CD14-positive monocyte (primary cell): ENCODE measurements around the gene TGFBR3. TPM values are rescaled to one million over a fixed set of nuclear protein-coding genes. Genes with fewer than 3 reads are reported as not detected.

Experiments
- DNase-seq, 3 donors: peaks; one replicate each; pipeline ENCODE4 v3.0.0-alpha.2; 2011 to 2022
- H2AFZ ChIP-seq: 2 replicates; pipeline ENCODE4 v1.6.0; 2012; ENCODE audit warnings: mild to moderate bottlenecking, low read depth, low read length, inconsistent platforms; ENCODE audit not compliant: insufficient read depth, poor library complexity, severe bottlenecking
- H3K27ac ChIP-seq, 2 donors: 1 replicate in 1 of 2; 2 replicates in 1 of 2; pipeline ENCODE4 v1.5.1; 2012 to 2013; ENCODE audit warnings: low read length in 2 of 2, control low read depth in 1 of 2, inconsistent platforms in 1 of 2, low read depth in 1 of 2, mild to moderate bottlenecking in 1 of 2
- H3K27me3 ChIP-seq, 2 donors: one replicate each; pipeline versions ENCODE4 v1.6.0 to v1.6.1; 2011 to 2013; ENCODE audit warnings: low read length in 2 of 2; ENCODE audit not compliant: control insufficient read depth in 2 of 2, insufficient read depth in 2 of 2
- H3K36me3 ChIP-seq, 2 donors: replicated peaks in 1 of 2; 1 replicate in 1 of 2; 2 replicates in 1 of 2; pipeline versions ENCODE4 v1.5.1 to v1.6.1; 2012 to 2013; ENCODE audit warnings: low read length in 2 of 2, control low read depth in 1 of 2, inconsistent platforms in 1 of 2, mild to moderate bottlenecking in 1 of 2; ENCODE audit not compliant: insufficient read depth in 2 of 2, control insufficient read depth in 1 of 2
- H3K4me1 ChIP-seq, 2 donors: 1 replicate in 1 of 2; 2 replicates in 1 of 2; pipeline versions ENCODE4 v1.5.1 to v1.6.1; 2012 to 2013; ENCODE audit warnings: low read length in 2 of 2, control low read depth in 1 of 2, inconsistent platforms in 1 of 2, mild to moderate bottlenecking in 1 of 2, moderate library complexity in 1 of 2; ENCODE audit not compliant: insufficient read depth in 2 of 2, control insufficient read depth in 1 of 2
- H3K4me2 ChIP-seq: replicated peaks from 2 replicates; pipeline ENCODE3; 2012; ENCODE audit warnings: low read length, moderate library complexity, mild to moderate bottlenecking; ENCODE audit not compliant: poor library complexity, severe bottlenecking; ENCODE audit errors: extremely low read depth
- H3K4me3 ChIP-seq, 3 experiments: fragments of 200-600 bp in 1 of 3; sonication (generic) in 1 of 3; replicated peaks in 1 of 3; 1 replicate in 2 of 3; 2 replicates in 1 of 3; pipeline ENCODE4 v1.5.1; 2011 to 2013; ENCODE audit warnings: low read length in 3 of 3, mild to moderate bottlenecking in 3 of 3, control low read depth in 2 of 3, low read depth in 2 of 3, inconsistent platforms in 1 of 3, moderate library complexity in 1 of 3
- H3K79me2 ChIP-seq: 2 replicates; pipeline ENCODE4 v1.6.0; 2012; ENCODE audit warnings: mild to moderate bottlenecking, control low read depth, inconsistent platforms, low read length, moderate library complexity; ENCODE audit not compliant: insufficient read depth
- H3K9ac ChIP-seq: 2 replicates; pipeline ENCODE4 v1.6.0; 2017; ENCODE audit warnings: low read length, mild to moderate bottlenecking; ENCODE audit not compliant: insufficient read depth, poor library complexity, severe bottlenecking
- H3K9me3 ChIP-seq, 2 donors: replicated peaks in 1 of 2; 1 replicate in 1 of 2; 2 replicates in 1 of 2; pipeline versions ENCODE4 v1.5.1 to v1.6.1; 2012 to 2013; ENCODE audit warnings: low read length in 2 of 2, control low read depth in 1 of 2; ENCODE audit not compliant: control insufficient read depth in 1 of 2, insufficient read depth in 1 of 2
- H4K20me1 ChIP-seq: 2 replicates; pipeline ENCODE4 v1.6.0; 2012; ENCODE audit warnings: mild to moderate bottlenecking, low read length, control low read depth, moderate library complexity; ENCODE audit not compliant: insufficient read depth
- H3K27ac Mint-ChIP-seq, 7 donors: one replicate each; pipeline ENCODE4 v1.8.0; 2020; ENCODE audit warnings: mild to moderate bottlenecking in 7 of 7, mixed read lengths in 7 of 7, moderate library complexity in 6 of 7, inconsistent platforms in 2 of 7
- H3K27me3 Mint-ChIP-seq, 3 donors: one replicate each; pipeline ENCODE4 v1.8.0; 2021 to 2022; ENCODE audit warnings: low read depth in 3 of 3, mild to moderate bottlenecking in 3 of 3, mixed read lengths in 3 of 3, moderate library complexity in 3 of 3, inconsistent platforms in 1 of 3
- H3K36me3 Mint-ChIP-seq, 2 donors: one replicate each; pipeline ENCODE4 v1.8.0; 2020; ENCODE audit warnings: mixed read lengths in 2 of 2, inconsistent platforms in 1 of 2, mild to moderate bottlenecking in 1 of 2
- H3K4me1 Mint-ChIP-seq: one replicate; pipeline ENCODE4 v1.8.0; 2020; ENCODE audit warnings: mild to moderate bottlenecking, mixed read lengths
- H3K4me3 Mint-ChIP-seq, 2 donors: one replicate each; pipeline ENCODE4 v1.8.0; 2020; ENCODE audit warnings: mild to moderate bottlenecking in 2 of 2, mixed read lengths in 2 of 2, moderate library complexity in 1 of 2
- H3K9me3 Mint-ChIP-seq, 7 donors: one replicate each; pipeline ENCODE4 v1.8.0; 2020 to 2022; ENCODE audit warnings: mixed read lengths in 7 of 7, mild to moderate bottlenecking in 6 of 7, moderate library complexity in 6 of 7, inconsistent platforms in 2 of 7
- WGBS: methylation state at CpG from one replicate; pipeline ENCODE4 v1.1.5; 2013; ENCODE audit warnings: missing lambda C conversion rate; ENCODE audit not compliant: insufficient coverage; 5-methylcytosine and 5-hydroxymethylcytosine counted together
- intact Hi-C, 2 donors: fragments of 100-400 bp; cut with micrococcal nuclease; formaldehyde crosslinking; loops; one replicate each; pipeline versions ENCODE4 v1.15.0 to v1.15.1; 2023
- polyA plus RNA-seq, 3 donors: library from polyadenylated mRNA; depleted of rRNA in 1 of 3; unstranded in 2 of 3; stranded (reverse) in 1 of 3; fragments of 300-500 nt in 2 of 3; fragments of >200 nt in 1 of 3; fragmentation: Illumina TruSeq in 2 of 3; gene quantifications; 1 replicate in 2 of 3; 2 replicates in 1 of 3; pipeline ENCODE4 v1.2.3, GENCODE V29; 2012 to 2021
- TF ChIP-seq, protein P1 (sequence below): fragments of 200-600 bp; IDR thresholded peaks from one replicate; pipeline ENCODE4 v1.8.0; 2022; ENCODE audit warnings: antibody characterized with exemption, mild to moderate bottlenecking

Gene TGFBR3
- polyA plus RNA-seq, 3 donors = 0.09 to 0.28 (median 0.20) TPM

DNA sequence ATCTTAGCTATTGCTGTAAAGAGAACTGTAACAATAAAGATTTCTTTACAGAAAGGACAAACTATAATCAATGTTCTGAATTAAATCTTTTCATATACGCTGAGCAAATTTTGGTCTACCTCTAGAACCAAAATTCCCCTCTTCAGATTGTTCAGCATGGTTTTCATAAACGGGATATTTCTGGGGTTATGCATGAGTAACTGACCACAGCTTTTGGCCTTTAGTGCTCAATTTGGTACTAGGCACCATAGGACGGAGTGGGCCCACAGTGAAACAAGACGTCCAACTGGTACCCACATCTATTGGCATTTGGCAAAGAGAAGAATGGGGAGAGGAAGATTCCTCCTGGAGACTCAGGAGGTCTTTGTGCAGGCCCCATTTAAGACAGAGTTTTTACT lies 184.5 kb downstream of the TGFBR3 start:
- Histone ChIP-seq H3K4me3 (no peak overlapping the region), H3K4me1 (peaks cover 2 to 9% of the 10 kb centered on the region in 2 donors), H3K9me3 (no peaks in the 10 kb centered on the region), H3K79me2 (no peaks in the 10 kb centered on the region), H3K9ac (no peak overlapping the region), H3K27me3 (no peaks in the 10 kb centered on the region), H3K27ac (no peak overlapping the region), H4K20me1 (no peaks in the 10 kb centered on the region), H3K36me3 (no peaks in the 10 kb centered on the region), H3K4me2 (no peak overlapping the region), H2AFZ (no peak overlapping the region)
- Mint-ChIP-seq H3K36me3 (no peaks in the 10 kb centered on the region), H3K27ac (no peak overlapping the region), H3K4me3 (no peak overlapping the region), H3K4me1 (peaks cover 16% of the 10 kb centered on the region), H3K9me3 (peaks cover 0 to 4% (median 0%) of the 10 kb centered on the region in 7 donors), H3K27me3 (peaks cover 2 to 4% (median 4%) of the 10 kb centered on the region in 3 donors)
- intact Hi-C loops = no loop called here
- no peak for DNase-seq
- TF ChIP-seq, protein P1, sequence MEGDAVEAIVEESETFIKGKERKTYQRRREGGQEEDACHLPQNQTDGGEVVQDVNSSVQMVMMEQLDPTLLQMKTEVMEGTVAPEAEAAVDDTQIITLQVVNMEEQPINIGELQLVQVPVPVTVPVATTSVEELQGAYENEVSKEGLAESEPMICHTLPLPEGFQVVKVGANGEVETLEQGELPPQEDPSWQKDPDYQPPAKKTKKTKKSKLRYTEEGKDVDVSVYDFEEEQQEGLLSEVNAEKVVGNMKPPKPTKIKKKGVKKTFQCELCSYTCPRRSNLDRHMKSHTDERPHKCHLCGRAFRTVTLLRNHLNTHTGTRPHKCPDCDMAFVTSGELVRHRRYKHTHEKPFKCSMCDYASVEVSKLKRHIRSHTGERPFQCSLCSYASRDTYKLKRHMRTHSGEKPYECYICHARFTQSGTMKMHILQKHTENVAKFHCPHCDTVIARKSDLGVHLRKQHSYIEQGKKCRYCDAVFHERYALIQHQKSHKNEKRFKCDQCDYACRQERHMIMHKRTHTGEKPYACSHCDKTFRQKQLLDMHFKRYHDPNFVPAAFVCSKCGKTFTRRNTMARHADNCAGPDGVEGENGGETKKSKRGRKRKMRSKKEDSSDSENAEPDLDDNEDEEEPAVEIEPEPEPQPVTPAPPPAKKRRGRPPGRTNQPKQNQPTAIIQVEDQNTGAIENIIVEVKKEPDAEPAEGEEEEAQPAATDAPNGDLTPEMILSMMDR = no peak
- no CpG with 5 or more reads among the region's 4 CpGs for WGBS

DNA sequence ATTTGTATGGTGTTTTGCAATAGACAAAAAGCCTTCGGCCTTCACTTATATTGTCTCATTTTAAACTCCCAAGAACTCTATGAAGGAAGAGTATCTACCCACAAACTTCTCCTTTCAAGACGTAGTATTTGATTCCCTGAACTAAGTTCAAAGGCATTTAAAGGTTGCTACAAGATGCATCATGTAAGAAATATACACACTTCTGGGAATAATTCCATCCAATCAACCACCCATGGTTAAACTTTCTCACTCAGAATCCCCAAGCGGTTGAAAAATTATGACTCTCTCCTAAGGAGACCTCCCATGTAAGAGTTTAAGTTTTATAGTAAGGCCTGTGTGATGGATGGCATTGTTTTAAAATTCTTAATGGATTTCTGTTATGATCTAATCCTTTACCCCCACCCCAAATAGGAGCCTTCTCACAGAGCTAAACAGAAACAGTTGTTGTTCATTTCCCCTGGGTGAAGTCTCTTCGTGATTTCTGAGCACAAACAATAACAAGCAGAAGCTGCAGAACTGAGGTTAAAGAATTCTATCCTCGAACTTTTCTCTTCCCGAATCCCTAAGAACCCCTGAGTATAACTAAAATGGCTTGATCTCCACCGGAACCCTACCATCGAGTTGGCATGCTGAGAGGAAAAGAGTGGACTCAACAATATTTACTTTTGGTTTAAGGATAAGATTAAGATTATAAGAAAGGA lies 185.0 kb downstream of the TGFBR3 start:
- Histone ChIP-seq H3K27ac (no peak overlapping the region), H3K4me2 (no peak overlapping the region), H3K9ac (no peak overlapping the region), H3K27me3 (no peaks in the 10 kb centered on the region), H3K79me2 (no peaks in the 10 kb centered on the region), H4K20me1 (no peaks in the 10 kb centered on the region), H3K4me1 (peaks cover 2 to 9% of the 10 kb centered on the region in 2 donors), H3K9me3 (no peaks in the 10 kb centered on the region), H2AFZ (no peak overlapping the region), H3K36me3 (no peaks in the 10 kb centered on the region), H3K4me3 (no peak overlapping the region)
- H3K27me3 Mint-ChIP-seq = peaks cover 2 to 4% (median 4%) of the 10 kb centered on the region in 3 donors
- no peak overlapping the region for H3K4me3 Mint-ChIP-seq
- H3K4me1 Mint-ChIP-seq = peaks cover 16% of the 10 kb centered on the region
- 100% methylated on average over 2 of the region's 8 CpGs for WGBS
- intact Hi-C loops = no loop called here
- H3K36me3 Mint-ChIP-seq = no peaks in the 10 kb centered on the region
- H3K27ac Mint-ChIP-seq = no peak overlapping the region
- no peak for DNase-seq
- TF ChIP-seq, protein P1 = no peak
- peaks cover 0 to 4% (median 0%) of the 10 kb centered on the region in 7 donors for H3K9me3 Mint-ChIP-seq
